Measurements from ENCODE around the gene TBCB. TPM values are rescaled to one million over a fixed set of nuclear protein-coding genes. Genes with fewer than 3 reads are reported as not detected.
"Not testable (repeated sequence)": the region's sequence is repeated elsewhere in the genome, so short reads cannot be mapped to it uniquely, and the experiment has no call there.

TBCB gene
- total and polyA plus RNA-seq, 2 of the 4 experiments (the other 2 are of a cell fraction) = 182 to 269 TPM

GRCh38 chr19:36067681-36068080 lies 47.6 kb upstream of the TBCB start:
- H3K4me2 ChIP-seq (ENCODE audit: low read depth, low read length) = no peak overlapping the region
- H4K5ac ChIP-seq (ENCODE audit: low read depth, low read length) = no peak overlapping the region
- TF ChIP-seq MAFK (IDR thresholded peaks at IDR 0.05; ENCODE audit: low read depth, low read length) (no peak), RFX5 (IDR thresholded peaks at IDR 0.05; ENCODE audit: low read depth, low read length) (no peak), MAZ (IDR thresholded peaks at IDR 0.05; ENCODE audit: borderline replicate concordance, low read depth, low read length) (no peak), CHD1 (IDR thresholded peaks at IDR 0.05; ENCODE audit: low read depth, low read length) (no peak), NFE2L2 (IDR thresholded peaks at IDR 0.05; ENCODE audit: low read depth, low read length) (no peak)
- BruUV-seq (replicated peaks) = no TSS peak
- DNase-seq (no peak), ATAC-seq (ENCODE audit: low read depth) (no peak)
- H3K27me3 ChIP-seq (ENCODE audit: control insufficient read depth, insufficient read depth, low read length) = no peaks in the 10 kb centered on the region
- H3K18ac ChIP-seq (ENCODE audit: low read depth, low read length) = no peak overlapping the region
- H3K4me1 ChIP-seq (ENCODE audit: control insufficient read depth, insufficient read depth, low read length) = no peaks in the 10 kb centered on the region
- H3K23ac ChIP-seq (ENCODE audit: low read depth, low read length) = no peak overlapping the region
- H3K27ac ChIP-seq (ENCODE audit: insufficient read depth, low read length) = no peak overlapping the region
- H3K9ac ChIP-seq (ENCODE audit: low read depth, low read length) = no peak overlapping the region
- no peak overlapping the region for H2AFZ ChIP-seq (replicated peaks; ENCODE audit: low read length, poor library complexity)
- H3K79me1 ChIP-seq (ENCODE audit: low read depth in 1 of 2, low read length in 2 of 2) = peaks cover 15 to 21% of the 10 kb centered on the region in 2 experiments
- H2BK5ac ChIP-seq (ENCODE audit: low read depth, low read length, poor library complexity, severe bottlenecking) = no peak overlapping the region
- no peak overlapping the region for H3K14ac ChIP-seq (replicated peaks; ENCODE audit: low read depth, low read length)
- peaks cover 11% of the 10 kb centered on the region; the same call in 1 of the 2 replicates for H3K9me1 ChIP-seq (ENCODE audit: insufficient read depth, low read length)
- no peaks in the 10 kb centered on the region for H3K9me3 ChIP-seq (ENCODE audit: control insufficient read depth, insufficient read depth, low read length)
- H2BK120ac ChIP-seq (ENCODE audit: low read depth, low read length) = no peak overlapping the region
- WGBS, 2 experiments (ENCODE audit: extremely low coverage in 2 of 2, insufficient read length in 1 of 2) = 100% methylated on average over 1 of the region's 11 CpGs; no CpG with 5 or more reads in 1 of the 2 experiments
- no peak overlapping the region for H3K4me3 ChIP-seq (ENCODE audit: insufficient read depth, low read depth, low read length)
- H4K91ac ChIP-seq (ENCODE audit: insufficient read depth, low read depth, low read length) = no peak overlapping the region
- in situ Hi-C loops (cut with MboI; ENCODE audit: low sequenced_read_pairs) = no loop called here
- intact Hi-C loops (cut with micrococcal nuclease) = no loop called here
- POLR2A ChIA-PET (ENCODE audit: unreplicated experiment) = no interaction called here
- H2AK5ac ChIP-seq (ENCODE audit: low read depth, low read length) = peak overlapping the region; percentile 65; the same call in 1 of the 2 replicates
- H3K4ac ChIP-seq (ENCODE audit: low read depth, low read length) = no peak overlapping the region
- H3K36me3 ChIP-seq (ENCODE audit: control insufficient read depth, insufficient read depth, low read length) = peaks cover 12% of the 10 kb centered on the region
- H4K8ac ChIP-seq (ENCODE audit: low read depth in 2 of 2, low read length in 2 of 2) = no peak overlapping the region
- no peak overlapping the region for H2BK20ac ChIP-seq (ENCODE audit: low read depth, low read length)
- peaks cover 23% of the 10 kb centered on the region; the same call in 1 of the 2 replicates for H4K20me1 ChIP-seq (ENCODE audit: insufficient read depth, low read length)
- no peak overlapping the region for H3K56ac ChIP-seq (ENCODE audit: extremely low read depth, insufficient read depth, low read length)
- no peak overlapping the region for H2BK15ac ChIP-seq (ENCODE audit: low read depth, low read length)
- CTCF ChIA-PET = no interaction called here
- dilution Hi-C loops (cut with HindIII; ENCODE audit: low sequenced_read_pairs, unreplicated experiment) = no loop called here
- H2AK9ac ChIP-seq (replicated peaks; ENCODE audit: low read depth, low read length, poor library complexity) = no peak overlapping the region

GRCh38 chr19:36068810-36069499 lies 46.3 kb upstream of the TBCB start:
- POLR2A ChIA-PET (ENCODE audit: unreplicated experiment); H3K4ac ChIP-seq (ENCODE audit: low read depth, low read length); H2BK5ac ChIP-seq (ENCODE audit: low read depth, low read length, poor library complexity, severe bottlenecking); H3K14ac ChIP-seq (replicated peaks; ENCODE audit: low read depth, low read length); H3K56ac ChIP-seq (ENCODE audit: extremely low read depth, insufficient read depth, low read length); dilution Hi-C loops (cut with HindIII; ENCODE audit: low sequenced_read_pairs, unreplicated experiment); H2BK20ac ChIP-seq (ENCODE audit: low read depth, low read length); H3K27ac ChIP-seq (ENCODE audit: insufficient read depth, low read length); H4K91ac ChIP-seq (ENCODE audit: insufficient read depth, low read depth, low read length); H3K9me3 ChIP-seq (ENCODE audit: control insufficient read depth, insufficient read depth, low read length); in situ Hi-C loops (cut with MboI; ENCODE audit: low sequenced_read_pairs); H2BK15ac ChIP-seq (ENCODE audit: low read depth, low read length); H4K8ac ChIP-seq (ENCODE audit: low read depth in 2 of 2, low read length in 2 of 2); H2BK120ac ChIP-seq (ENCODE audit: low read depth, low read length); BruUV-seq (replicated peaks); ATAC-seq (ENCODE audit: low read depth); H3K23ac ChIP-seq (ENCODE audit: low read depth, low read length); H3K18ac ChIP-seq (ENCODE audit: low read depth, low read length); H2AFZ ChIP-seq (replicated peaks; ENCODE audit: low read length, poor library complexity); H3K4me1 ChIP-seq (ENCODE audit: control insufficient read depth, insufficient read depth, low read length); CTCF ChIA-PET; H2AK9ac ChIP-seq (replicated peaks; ENCODE audit: low read depth, low read length, poor library complexity); H3K9ac ChIP-seq (ENCODE audit: low read depth, low read length); H3K4me2 ChIP-seq (ENCODE audit: low read depth, low read length); DNase-seq; H2AK5ac ChIP-seq (ENCODE audit: low read depth, low read length); H3K27me3 ChIP-seq (ENCODE audit: control insufficient read depth, insufficient read depth, low read length); H3K4me3 ChIP-seq (ENCODE audit: insufficient read depth, low read depth, low read length); H4K5ac ChIP-seq (ENCODE audit: low read depth, low read length); intact Hi-C loops (cut with micrococcal nuclease): not testable (repeated sequence)
- Histone ChIP-seq H3K79me1 (ENCODE audit: low read depth in 1 of 2, low read length in 2 of 2) (peaks cover 15 to 31% of the 10 kb centered on the region in 2 experiments), H4K20me1 (ENCODE audit: insufficient read depth, low read length) (peaks cover 29% of the 10 kb centered on the region; the same call in 1 of the 2 replicates), H3K9me1 (ENCODE audit: insufficient read depth, low read length) (peaks cover 14% of the 10 kb centered on the region; the same call in 1 of the 2 replicates), H3K36me3 (ENCODE audit: control insufficient read depth, insufficient read depth, low read length) (peaks cover 12% of the 10 kb centered on the region)
- WGBS, 2 experiments (ENCODE audit: extremely low coverage in 2 of 2, insufficient read length in 1 of 2) = no CpG with 5 or more reads among the region's 57 CpGs
